Measurements from ENCODE around the gene ODAD4.

Gene ODAD4

DNA sequence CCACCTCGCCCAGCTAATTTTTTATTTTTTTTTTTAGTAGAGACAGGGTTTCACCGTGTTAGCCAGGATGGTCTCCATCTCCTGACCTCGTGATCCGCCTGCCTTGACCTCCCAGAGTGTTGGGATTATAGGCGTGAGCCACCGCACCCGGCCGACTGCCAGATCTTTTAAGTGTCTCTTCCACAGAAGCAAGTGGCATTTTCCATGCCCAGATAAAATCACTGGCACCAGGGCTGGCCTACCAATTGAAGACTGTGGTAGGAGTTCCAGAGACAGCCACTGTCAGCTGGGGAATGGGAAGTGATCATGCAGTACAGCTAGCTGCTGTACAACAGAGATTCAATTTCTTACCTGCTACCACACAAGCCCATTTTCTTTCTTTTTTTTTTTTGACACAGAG is 54.0 kb downstream of the ODAD4 start:
- H3K79me2 ChIP-seq (ENCODE audit: insufficient read depth, low read length) = no peaks in the 10 kb centered on the region

DNA sequence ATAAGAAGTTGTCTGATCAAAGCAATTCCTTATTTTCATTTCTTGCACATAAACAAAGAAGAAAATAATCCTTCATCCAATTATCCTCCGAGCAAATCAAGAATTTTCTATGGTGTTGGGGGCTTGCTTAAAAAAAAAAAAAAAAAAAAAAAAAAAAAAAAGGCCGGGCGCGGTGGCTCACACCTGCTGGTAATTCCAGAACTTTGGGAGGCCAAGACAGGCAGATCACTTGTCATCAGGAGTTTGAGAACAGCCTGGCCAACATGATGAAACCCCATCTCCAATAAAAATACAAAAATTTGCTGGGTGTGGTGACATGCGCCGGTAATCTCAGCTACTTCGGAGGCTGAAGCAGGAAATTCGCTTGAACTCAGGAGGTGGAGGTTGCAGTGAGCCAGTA is 55.5 kb downstream of the ODAD4 start:
- H3K36me3 ChIP-seq (ENCODE audit: insufficient read depth, low read length) = peaks cover 93% of the 10 kb centered on the region; the same call in 1 of the 2 replicates
- no peak for TF ChIP-seq EZH2phosphoT487 (IDR thresholded peaks at IDR 0.05; ENCODE audit: borderline replicate concordance)
- TF ChIP-seq, protein P1, sequence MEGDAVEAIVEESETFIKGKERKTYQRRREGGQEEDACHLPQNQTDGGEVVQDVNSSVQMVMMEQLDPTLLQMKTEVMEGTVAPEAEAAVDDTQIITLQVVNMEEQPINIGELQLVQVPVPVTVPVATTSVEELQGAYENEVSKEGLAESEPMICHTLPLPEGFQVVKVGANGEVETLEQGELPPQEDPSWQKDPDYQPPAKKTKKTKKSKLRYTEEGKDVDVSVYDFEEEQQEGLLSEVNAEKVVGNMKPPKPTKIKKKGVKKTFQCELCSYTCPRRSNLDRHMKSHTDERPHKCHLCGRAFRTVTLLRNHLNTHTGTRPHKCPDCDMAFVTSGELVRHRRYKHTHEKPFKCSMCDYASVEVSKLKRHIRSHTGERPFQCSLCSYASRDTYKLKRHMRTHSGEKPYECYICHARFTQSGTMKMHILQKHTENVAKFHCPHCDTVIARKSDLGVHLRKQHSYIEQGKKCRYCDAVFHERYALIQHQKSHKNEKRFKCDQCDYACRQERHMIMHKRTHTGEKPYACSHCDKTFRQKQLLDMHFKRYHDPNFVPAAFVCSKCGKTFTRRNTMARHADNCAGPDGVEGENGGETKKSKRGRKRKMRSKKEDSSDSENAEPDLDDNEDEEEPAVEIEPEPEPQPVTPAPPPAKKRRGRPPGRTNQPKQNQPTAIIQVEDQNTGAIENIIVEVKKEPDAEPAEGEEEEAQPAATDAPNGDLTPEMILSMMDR (conservative IDR thresholded peaks at IDR 0.05; ENCODE audit: low read length) = no peak
- no peaks in the 10 kb centered on the region for H3K4me1 ChIP-seq (ENCODE audit: insufficient read depth, low read length, poor library complexity, severe bottlenecking)
- no peaks in the 10 kb centered on the region for H3K9me3 ChIP-seq (ENCODE audit: insufficient read depth, low read depth, low read length)
- no peaks in the 10 kb centered on the region for H3K79me2 ChIP-seq (ENCODE audit: insufficient read depth, low read length)
- no peaks in the 10 kb centered on the region for H3F3A ChIP-seq (ENCODE audit: low read depth)
- no peak overlapping the region for H2AFZ ChIP-seq (ENCODE audit: low read length)
- no peak overlapping the region for H3K4me2 ChIP-seq (ENCODE audit: low read depth, low read length, poor library complexity, severe bottlenecking)
- H3K4me3 ChIP-seq (ENCODE audit: low read length, poor library complexity, severe bottlenecking) = no peak overlapping the region
- H3K9me2 ChIP-seq (replicated peaks; ENCODE audit: low read depth, low read length) = no peaks in the 10 kb centered on the region
- no peaks in the 10 kb centered on the region for H4K20me1 ChIP-seq (ENCODE audit: insufficient read depth, low read length, poor library complexity, severe bottlenecking)
- H3K9ac ChIP-seq (ENCODE audit: low read depth, low read length, poor library complexity, severe bottlenecking) = no peak overlapping the region
- H3K27me3 ChIP-seq (ENCODE audit: insufficient read depth, low read length, poor library complexity, severe bottlenecking) = no peaks in the 10 kb centered on the region

More for the DNA sequence above, 54.0 kb downstream of the ODAD4 start:
- H3K4me3 ChIP-seq (ENCODE audit: low read length, poor library complexity, severe bottlenecking) = no peak overlapping the region
- TF ChIP-seq, protein P1 (conservative IDR thresholded peaks at IDR 0.05; ENCODE audit: low read length) = no peak
- no peak for TF ChIP-seq EZH2phosphoT487 (IDR thresholded peaks at IDR 0.05; ENCODE audit: borderline replicate concordance)
- no peak overlapping the region for H2AFZ ChIP-seq (ENCODE audit: low read length)
- no peaks in the 10 kb centered on the region for H3K27me3 ChIP-seq (ENCODE audit: insufficient read depth, low read length, poor library complexity, severe bottlenecking)
- H3F3A ChIP-seq (ENCODE audit: low read depth) = no peaks in the 10 kb centered on the region
- H3K4me1 ChIP-seq (ENCODE audit: insufficient read depth, low read length, poor library complexity, severe bottlenecking) = no peaks in the 10 kb centered on the region
- no peaks in the 10 kb centered on the region for H4K20me1 ChIP-seq (ENCODE audit: insufficient read depth, low read length, poor library complexity, severe bottlenecking)
- H3K4me2 ChIP-seq (ENCODE audit: low read depth, low read length, poor library complexity, severe bottlenecking) = no peak overlapping the region
- no peaks in the 10 kb centered on the region for H3K9me2 ChIP-seq (replicated peaks; ENCODE audit: low read depth, low read length)
- H3K36me3 ChIP-seq (ENCODE audit: insufficient read depth, low read length) = peaks cover 88% of the 10 kb centered on the region; the same call in 1 of the 2 replicates
- no peaks in the 10 kb centered on the region for H3K9me3 ChIP-seq (ENCODE audit: insufficient read depth, low read depth, low read length)
- no peak overlapping the region for H3K9ac ChIP-seq (ENCODE audit: low read depth, low read length, poor library complexity, severe bottlenecking)

DNA sequence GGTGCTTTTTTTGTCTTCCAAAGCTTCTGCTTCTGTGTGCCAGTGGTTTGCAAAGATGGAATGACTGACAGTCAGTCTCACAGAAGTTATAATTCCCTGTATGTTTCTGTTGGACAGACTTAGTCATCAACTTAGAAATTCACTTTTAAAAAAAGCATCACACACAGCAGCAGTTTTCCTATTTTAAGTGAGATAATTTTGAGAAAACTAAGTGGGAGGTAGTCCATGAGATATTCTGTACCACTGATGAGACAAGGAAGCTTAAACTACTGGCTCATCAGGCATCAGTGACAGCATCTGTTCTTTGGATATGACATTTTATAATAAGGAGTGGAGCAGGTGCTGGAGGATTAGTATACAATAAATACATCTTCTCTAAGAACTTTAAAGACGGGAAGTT is 56.2 kb downstream of the ODAD4 start:
- Histone ChIP-seq H2AFZ (ENCODE audit: low read length) (no peak overlapping the region), H3K9me2 (replicated peaks; ENCODE audit: low read depth, low read length) (no peaks in the 10 kb centered on the region), H3K4me2 (ENCODE audit: low read depth, low read length, poor library complexity, severe bottlenecking) (no peak overlapping the region), H3F3A (ENCODE audit: low read depth) (no peaks in the 10 kb centered on the region), H3K4me3 (ENCODE audit: low read length, poor library complexity, severe bottlenecking) (no peak overlapping the region), H3K9ac (ENCODE audit: low read depth, low read length, poor library complexity, severe bottlenecking) (no peak overlapping the region), H3K36me3 (ENCODE audit: insufficient read depth, low read length) (peaks cover 95% of the 10 kb centered on the region; the same call in 1 of the 2 replicates), H3K4me1 (ENCODE audit: insufficient read depth, low read length, poor library complexity, severe bottlenecking) (no peaks in the 10 kb centered on the region), H3K79me2 (ENCODE audit: insufficient read depth, low read length) (no peaks in the 10 kb centered on the region), H4K20me1 (ENCODE audit: insufficient read depth, low read length, poor library complexity, severe bottlenecking) (no peaks in the 10 kb centered on the region), H3K27me3 (ENCODE audit: insufficient read depth, low read length, poor library complexity, severe bottlenecking) (no peaks in the 10 kb centered on the region), H3K9me3 (ENCODE audit: insufficient read depth, low read depth, low read length) (no peaks in the 10 kb centered on the region)
- no peak for TF ChIP-seq EZH2phosphoT487 (IDR thresholded peaks at IDR 0.05; ENCODE audit: borderline replicate concordance)
- TF ChIP-seq, protein P1 (conservative IDR thresholded peaks at IDR 0.05; ENCODE audit: low read length) = no peak

Data from Loucy (cell line).